ENCODE data around the gene SLC27A3. TPM values are rescaled to one million over a fixed set of nuclear protein-coding genes. Genes with fewer than 3 reads are reported as not detected.

The SLC27A3 gene
- total and polyA plus RNA-seq, 9 of the 15 experiments (the other 6 are each of a cell fraction or from before 2014, with no cell fraction given), result 0.57 to 5.2 (median 2.8) TPM

DNA sequence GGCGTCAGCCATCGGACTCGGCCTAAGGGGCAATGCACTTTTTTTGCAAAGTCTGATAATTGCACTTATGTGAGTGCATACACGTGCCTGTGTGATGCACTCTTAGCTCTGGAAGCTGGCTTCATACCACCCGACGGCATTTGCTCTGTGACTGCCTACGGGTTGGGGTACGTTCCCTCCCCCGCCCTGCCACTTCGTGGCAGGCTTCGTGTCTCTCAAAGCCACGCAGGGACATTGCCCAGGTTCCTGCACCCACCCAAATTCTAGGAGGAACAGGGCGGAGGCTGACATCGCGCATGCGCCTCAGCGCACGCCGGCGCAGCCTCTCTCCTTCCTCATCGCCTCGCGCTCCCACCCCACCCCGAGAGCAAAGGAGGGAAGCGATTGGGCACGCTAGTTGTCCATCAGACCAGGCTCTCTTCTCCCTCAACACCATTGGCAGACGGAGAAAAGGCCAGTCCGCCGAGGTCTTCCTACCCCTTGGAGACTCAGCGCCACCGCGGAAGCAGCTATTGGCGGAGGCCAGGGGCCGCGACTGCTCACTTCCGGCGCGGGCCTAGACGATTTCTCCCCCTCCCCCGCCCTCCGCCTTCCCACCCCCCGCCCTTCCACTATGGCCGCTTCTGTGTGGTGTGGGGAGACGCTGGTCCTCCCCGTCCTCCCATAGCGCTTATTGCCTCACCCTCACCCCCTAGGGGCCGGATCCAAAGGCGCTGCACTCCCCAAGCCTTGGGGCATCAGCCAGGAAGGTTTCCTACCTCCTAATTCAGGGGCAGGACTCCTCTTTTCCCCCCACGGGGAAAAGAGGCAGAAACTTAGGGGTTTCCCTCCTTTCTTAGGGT, 47.5 kb upstream of the SLC27A3 start, which contains the start of gene INTS3 (continued):
- TF ChIP-seq ETV1 (tag; conservative IDR thresholded peaks at IDR 0.05; ENCODE audit: low read depth) (peak; percentile 59), STAT5B (CRISPR knock-in tag; IDR thresholded peaks at IDR 0.05) (no peak), STAT5A (IDR thresholded peaks at IDR 0.05; ENCODE audit: borderline replicate concordance, low read length) (no peak), MTA2 (IDR thresholded peaks at IDR 0.05; ENCODE audit: low read depth) (no peak), SIN3B (IDR thresholded peaks at IDR 0.05; ENCODE audit: low read depth) (peak; percentile 37; the same call in 1 of the 2 replicates), KAT7 (CRISPR knock-in tag; IDR thresholded peaks at IDR 0.05; ENCODE audit: borderline replicate concordance) (0 out of 2 replicates have a peak, but pooled peaks have one; percentile 27), ZNF134 (CRISPR knock-in tag; conservative IDR thresholded peaks at IDR 0.05) (no peak), TSC22D4 (tag; IDR thresholded peaks at IDR 0.05) (no peak), U2AF2 (optimal IDR thresholded peaks at IDR 0.05; ENCODE audit: low read depth, low read length) (no peak), ZNF79 (CRISPR knock-in tag; IDR thresholded peaks at IDR 0.05; ENCODE audit: low read depth) (no peak), YY1 (IDR thresholded peaks at IDR 0.05; ENCODE audit: borderline replicate concordance in 1 of 3, control insufficient read depth in 1 of 3, extremely low read depth in 1 of 3, insufficient read depth in 3 of 3, insufficient read length in 1 of 3, insufficient replicate concordance in 2 of 3, low read depth in 1 of 3, low read length in 2 of 3) (peak; percentile 42 to 89 (median 79)), ZNF3 (CRISPR knock-in tag; IDR thresholded peaks at IDR 0.05) (no peak), ZNF444 (CRISPR knock-in tag; IDR thresholded peaks at IDR 0.05) (peak; percentile 75; the same call in 1 of the 2 replicates), PHF20 (IDR thresholded peaks at IDR 0.05; ENCODE audit: partially characterized antibody) (peak; percentile 47), SUPT5H (IDR thresholded peaks at IDR 0.05) (peak; percentile 70), DPF2 (IDR thresholded peaks at IDR 0.05) (no peak)
- TF ChIP-seq, protein P1, sequence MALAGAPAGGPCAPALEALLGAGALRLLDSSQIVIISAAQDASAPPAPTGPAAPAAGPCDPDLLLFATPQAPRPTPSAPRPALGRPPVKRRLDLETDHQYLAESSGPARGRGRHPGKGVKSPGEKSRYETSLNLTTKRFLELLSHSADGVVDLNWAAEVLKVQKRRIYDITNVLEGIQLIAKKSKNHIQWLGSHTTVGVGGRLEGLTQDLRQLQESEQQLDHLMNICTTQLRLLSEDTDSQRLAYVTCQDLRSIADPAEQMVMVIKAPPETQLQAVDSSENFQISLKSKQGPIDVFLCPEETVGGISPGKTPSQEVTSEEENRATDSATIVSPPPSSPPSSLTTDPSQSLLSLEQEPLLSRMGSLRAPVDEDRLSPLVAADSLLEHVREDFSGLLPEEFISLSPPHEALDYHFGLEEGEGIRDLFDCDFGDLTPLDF (CRISPR knock-in tag; IDR thresholded peaks at IDR 0.05), result no peak
- TF ChIP-seq, protein P2, sequence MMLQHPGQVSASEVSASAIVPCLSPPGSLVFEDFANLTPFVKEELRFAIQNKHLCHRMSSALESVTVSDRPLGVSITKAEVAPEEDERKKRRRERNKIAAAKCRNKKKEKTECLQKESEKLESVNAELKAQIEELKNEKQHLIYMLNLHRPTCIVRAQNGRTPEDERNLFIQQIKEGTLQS (IDR thresholded peaks at IDR 0.05), result no peak
- TF ChIP-seq, protein P2 (CRISPR knock-in tag; conservative IDR thresholded peaks at IDR 0.05), result no peak
- TF ChIP-seq, protein P3, sequence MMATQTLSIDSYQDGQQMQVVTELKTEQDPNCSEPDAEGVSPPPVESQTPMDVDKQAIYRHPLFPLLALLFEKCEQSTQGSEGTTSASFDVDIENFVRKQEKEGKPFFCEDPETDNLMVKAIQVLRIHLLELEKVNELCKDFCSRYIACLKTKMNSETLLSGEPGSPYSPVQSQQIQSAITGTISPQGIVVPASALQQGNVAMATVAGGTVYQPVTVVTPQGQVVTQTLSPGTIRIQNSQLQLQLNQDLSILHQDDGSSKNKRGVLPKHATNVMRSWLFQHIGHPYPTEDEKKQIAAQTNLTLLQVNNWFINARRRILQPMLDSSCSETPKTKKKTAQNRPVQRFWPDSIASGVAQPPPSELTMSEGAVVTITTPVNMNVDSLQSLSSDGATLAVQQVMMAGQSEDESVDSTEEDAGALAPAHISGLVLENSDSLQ (IDR thresholded peaks at IDR 0.05), result peak; percentile 99
- TF ChIP-seq, protein P4, sequence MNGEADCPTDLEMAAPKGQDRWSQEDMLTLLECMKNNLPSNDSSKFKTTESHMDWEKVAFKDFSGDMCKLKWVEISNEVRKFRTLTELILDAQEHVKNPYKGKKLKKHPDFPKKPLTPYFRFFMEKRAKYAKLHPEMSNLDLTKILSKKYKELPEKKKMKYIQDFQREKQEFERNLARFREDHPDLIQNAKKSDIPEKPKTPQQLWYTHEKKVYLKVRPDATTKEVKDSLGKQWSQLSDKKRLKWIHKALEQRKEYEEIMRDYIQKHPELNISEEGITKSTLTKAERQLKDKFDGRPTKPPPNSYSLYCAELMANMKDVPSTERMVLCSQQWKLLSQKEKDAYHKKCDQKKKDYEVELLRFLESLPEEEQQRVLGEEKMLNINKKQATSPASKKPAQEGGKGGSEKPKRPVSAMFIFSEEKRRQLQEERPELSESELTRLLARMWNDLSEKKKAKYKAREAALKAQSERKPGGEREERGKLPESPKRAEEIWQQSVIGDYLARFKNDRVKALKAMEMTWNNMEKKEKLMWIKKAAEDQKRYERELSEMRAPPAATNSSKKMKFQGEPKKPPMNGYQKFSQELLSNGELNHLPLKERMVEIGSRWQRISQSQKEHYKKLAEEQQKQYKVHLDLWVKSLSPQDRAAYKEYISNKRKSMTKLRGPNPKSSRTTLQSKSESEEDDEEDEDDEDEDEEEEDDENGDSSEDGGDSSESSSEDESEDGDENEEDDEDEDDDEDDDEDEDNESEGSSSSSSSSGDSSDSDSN (IDR thresholded peaks at IDR 0.05; ENCODE audit: borderline replicate concordance in 1 of 2, low read depth in 2 of 2, low read length in 2 of 2), result no peak; a peak in 1 of 4 replicates

Data from K562 (cell line).